D721Med (cell line): ENCODE measurements around the gene LTN1.

Experiments used
- DNase-seq: peaks from one replicate; pipeline ENCODE4 v3.0.0; 2011; ENCODE audit warnings: low spot score; ENCODE audit not compliant: insufficient read length
- FAIRE-seq: peaks from 2 replicates; lab custom pipeline; 2011; peaks lifted over from hg19 to GRCh38; lab: Jason Lieb, UNC
- TF ChIP-seq, protein P1 (sequence below): IDR thresholded peaks from 2 replicates; pipeline ENCODE4 v1.5.1; 2012; ENCODE audit warnings: mild to moderate bottlenecking, control low read depth; ENCODE audit not compliant: insufficient read depth; ENCODE audit errors: missing control alignments

LTN1 gene

GRCh38 chr21:28949318-28949717 is 43.4 kb downstream of the LTN1 start:
- TF ChIP-seq, protein P1, sequence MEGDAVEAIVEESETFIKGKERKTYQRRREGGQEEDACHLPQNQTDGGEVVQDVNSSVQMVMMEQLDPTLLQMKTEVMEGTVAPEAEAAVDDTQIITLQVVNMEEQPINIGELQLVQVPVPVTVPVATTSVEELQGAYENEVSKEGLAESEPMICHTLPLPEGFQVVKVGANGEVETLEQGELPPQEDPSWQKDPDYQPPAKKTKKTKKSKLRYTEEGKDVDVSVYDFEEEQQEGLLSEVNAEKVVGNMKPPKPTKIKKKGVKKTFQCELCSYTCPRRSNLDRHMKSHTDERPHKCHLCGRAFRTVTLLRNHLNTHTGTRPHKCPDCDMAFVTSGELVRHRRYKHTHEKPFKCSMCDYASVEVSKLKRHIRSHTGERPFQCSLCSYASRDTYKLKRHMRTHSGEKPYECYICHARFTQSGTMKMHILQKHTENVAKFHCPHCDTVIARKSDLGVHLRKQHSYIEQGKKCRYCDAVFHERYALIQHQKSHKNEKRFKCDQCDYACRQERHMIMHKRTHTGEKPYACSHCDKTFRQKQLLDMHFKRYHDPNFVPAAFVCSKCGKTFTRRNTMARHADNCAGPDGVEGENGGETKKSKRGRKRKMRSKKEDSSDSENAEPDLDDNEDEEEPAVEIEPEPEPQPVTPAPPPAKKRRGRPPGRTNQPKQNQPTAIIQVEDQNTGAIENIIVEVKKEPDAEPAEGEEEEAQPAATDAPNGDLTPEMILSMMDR, result no peak
- DNase-seq (no peak), FAIRE-seq (peak; percentile 60)

DNA sequence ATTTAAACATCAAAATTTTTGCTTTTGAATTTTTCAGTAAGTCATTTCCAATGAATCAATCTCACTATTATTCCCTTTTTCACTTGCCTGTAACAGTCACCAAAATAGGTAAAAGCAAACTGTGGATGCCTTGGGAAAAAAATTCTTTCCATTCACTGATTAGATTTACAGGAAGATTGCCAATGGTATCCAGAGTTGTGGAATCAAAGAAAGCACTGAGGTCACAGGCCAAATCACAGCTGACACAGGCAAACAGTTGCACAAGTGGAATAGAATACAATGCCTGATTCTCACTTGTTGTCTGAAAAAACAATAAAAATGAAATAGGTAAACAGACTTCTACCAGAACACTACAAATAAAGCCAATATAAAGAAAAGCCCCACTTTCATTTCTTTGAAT is 48.4 kb downstream of the LTN1 start:
- TF ChIP-seq, protein P1, result no peak
- DNase-seq, result no peak
- no peak for FAIRE-seq

DNA sequence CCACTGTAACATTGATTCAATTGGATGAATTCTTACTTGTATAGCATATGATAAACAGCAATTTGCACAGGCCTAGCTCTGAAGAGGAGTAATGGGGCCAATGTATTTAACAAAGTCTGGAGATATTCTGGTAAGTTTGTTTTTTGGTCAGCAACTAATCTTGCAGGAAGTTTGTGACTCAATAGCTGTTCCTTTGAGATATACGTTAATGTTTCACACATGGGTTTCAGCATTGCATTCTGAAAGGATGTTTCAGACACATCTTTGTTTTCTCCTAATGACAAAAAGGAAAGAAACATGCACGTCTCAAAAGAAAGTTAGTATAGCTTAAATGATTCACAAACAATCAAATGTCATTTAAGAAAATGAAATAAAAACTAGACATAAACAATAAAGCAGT is 49.0 kb downstream of the LTN1 start:
- no peak for FAIRE-seq
- TF ChIP-seq, protein P1, result no peak
- no peak for DNase-seq

DNA sequence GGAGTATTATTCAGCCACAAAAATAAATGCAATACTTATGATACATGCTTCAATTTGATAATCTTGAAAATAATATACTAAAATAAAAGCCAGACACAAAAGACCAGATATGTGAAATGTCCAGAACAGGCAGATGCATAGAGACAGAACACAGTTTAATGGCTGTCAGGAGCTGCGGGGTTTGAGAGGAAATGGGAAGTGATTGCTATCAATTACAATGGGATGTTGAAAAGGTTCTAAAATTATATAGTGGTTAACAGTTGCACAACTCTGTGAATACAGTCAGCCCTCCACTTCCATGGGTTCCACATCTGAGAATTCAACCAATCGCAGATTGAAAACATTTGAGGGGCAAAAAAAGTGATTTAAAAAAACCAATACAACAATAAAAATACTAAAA is 54.0 kb downstream of the LTN1 start:
- DNase-seq (no peak), FAIRE-seq (no peak)
- TF ChIP-seq, protein P1, result no peak

GRCh38 chr21:28937737-28938136 is 54.9 kb downstream of the LTN1 start:
- FAIRE-seq (no peak), DNase-seq (no peak)
- TF ChIP-seq, protein P1, result no peak

DNA sequence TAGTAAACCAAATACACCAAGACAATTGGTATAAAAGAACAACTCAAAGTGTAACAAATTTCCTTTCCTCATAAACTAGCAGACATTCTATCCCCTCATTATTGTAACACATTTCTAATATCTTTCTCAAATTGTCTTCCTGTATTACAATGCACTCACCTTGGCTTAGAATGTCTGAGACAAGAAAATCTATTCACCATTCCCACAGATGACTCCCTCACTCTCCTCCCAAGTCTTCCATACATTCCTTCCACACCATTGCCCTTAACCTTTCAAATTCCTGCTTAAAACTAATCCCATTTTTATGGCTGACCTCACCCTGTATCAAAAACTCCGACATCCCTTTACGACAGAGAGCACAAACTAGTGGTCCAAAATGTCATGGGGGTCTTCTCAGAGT is 56.0 kb downstream of the LTN1 start:
- TF ChIP-seq, protein P1, result no peak
- no peak for FAIRE-seq
- no peak for DNase-seq

DNA sequence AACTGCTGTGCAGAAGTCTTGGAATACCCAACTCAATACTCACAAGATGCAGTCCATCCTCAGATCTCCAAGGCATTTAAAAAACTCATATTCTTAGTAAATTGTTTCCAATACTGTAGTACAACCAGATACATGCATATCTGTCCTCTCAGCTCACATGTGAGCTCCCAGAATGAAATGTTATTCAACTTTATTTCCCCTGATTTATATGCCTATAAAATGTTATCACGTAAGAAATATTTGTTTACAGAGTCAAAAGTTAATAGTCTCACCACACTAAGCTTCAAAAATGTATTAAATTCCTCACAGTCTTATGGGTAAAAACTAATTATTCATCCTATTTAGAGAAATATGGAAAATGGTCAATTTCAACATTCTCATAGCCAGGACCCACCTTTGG is 56.6 kb downstream of the LTN1 start:
- peak; percentile 16 for FAIRE-seq
- TF ChIP-seq, protein P1, result no peak
- no peak for DNase-seq
